ENCODE measurements around the gene HDAC4.

The HDAC4 gene

GRCh38 chr2:239358062-239358754 is 42.6 kb downstream of the HDAC4 start:
- Histone ChIP-seq H3F3A (ENCODE audit: insufficient read depth, low read length) (no peaks in the 10 kb centered on the region), H3K4me2 (ENCODE audit: low read length) (no peak overlapping the region), H3K79me2 (ENCODE audit: insufficient read depth, low read length) (no peaks in the 10 kb centered on the region), H3K9me2 (ENCODE audit: low read depth, low read length) (no peaks in the 10 kb centered on the region), H3K27ac (ENCODE audit: low read depth, low read length, poor library complexity, severe bottlenecking) (no peak overlapping the region), H2AFZ (ENCODE audit: low read length) (no peak overlapping the region), H3K27me3 (ENCODE audit: insufficient read depth, low read length) (no peaks in the 10 kb centered on the region), H3K9ac (ENCODE audit: low read length) (no peak overlapping the region), H3K4me3 (ENCODE audit: low read depth, low read length, poor library complexity, severe bottlenecking) (no peak overlapping the region), H3K36me3 (ENCODE audit: insufficient read depth, low read length) (no peaks in the 10 kb centered on the region), H3K4me1 (ENCODE audit: insufficient read depth, low read length, severe bottlenecking) (no peaks in the 10 kb centered on the region), H4K20me1 (ENCODE audit: insufficient read depth, low read length) (no peaks in the 10 kb centered on the region), H3K9me3 (ENCODE audit: low read length) (peaks cover 9% of the 10 kb centered on the region; the same call in 1 of the 2 replicates)
- TF ChIP-seq EZH2 (IDR thresholded peaks at IDR 0.05; ENCODE audit: borderline replicate concordance, low read length) (no peak), CTCF (IDR thresholded peaks at IDR 0.05; ENCODE audit: low read length) (no peak)

GRCh38 chr2:239355724-239356123 is 45.1 kb downstream of the HDAC4 start:
- Histone ChIP-seq H3K4me2 (ENCODE audit: low read length) (no peak overlapping the region), H3K36me3 (ENCODE audit: insufficient read depth, low read length) (no peaks in the 10 kb centered on the region), H3K27ac (ENCODE audit: low read depth, low read length, poor library complexity, severe bottlenecking) (no peak overlapping the region), H3K4me3 (ENCODE audit: low read depth, low read length, poor library complexity, severe bottlenecking) (no peak overlapping the region), H2AFZ (ENCODE audit: low read length) (no peak overlapping the region), H3K79me2 (ENCODE audit: insufficient read depth, low read length) (no peaks in the 10 kb centered on the region), H3F3A (ENCODE audit: insufficient read depth, low read length) (no peaks in the 10 kb centered on the region), H4K20me1 (ENCODE audit: insufficient read depth, low read length) (no peaks in the 10 kb centered on the region), H3K4me1 (ENCODE audit: insufficient read depth, low read length, severe bottlenecking) (no peaks in the 10 kb centered on the region), H3K9me3 (ENCODE audit: low read length) (peaks cover 9% of the 10 kb centered on the region; the same call in 1 of the 2 replicates), H3K27me3 (ENCODE audit: insufficient read depth, low read length) (no peaks in the 10 kb centered on the region), H3K9me2 (ENCODE audit: low read depth, low read length) (no peaks in the 10 kb centered on the region), H3K9ac (ENCODE audit: low read length) (no peak overlapping the region)
- TF ChIP-seq CTCF (IDR thresholded peaks at IDR 0.05; ENCODE audit: low read length), result no peak
- TF ChIP-seq EZH2 (IDR thresholded peaks at IDR 0.05; ENCODE audit: borderline replicate concordance, low read length), result no peak

- H3K4me1 ChIP-seq (ENCODE audit: insufficient read depth, low read length, severe bottlenecking), result no peaks in the 10 kb centered on the region
- no peaks in the 10 kb centered on the region for H3K27me3 ChIP-seq (ENCODE audit: insufficient read depth, low read length)
- H3K27ac ChIP-seq (ENCODE audit: low read depth, low read length, poor library complexity, severe bottlenecking), result no peak overlapping the region
- H3K79me2 ChIP-seq (ENCODE audit: insufficient read depth, low read length), result no peaks in the 10 kb centered on the region
- H3F3A ChIP-seq (ENCODE audit: insufficient read depth, low read length), result no peaks in the 10 kb centered on the region
- H3K9me3 ChIP-seq (ENCODE audit: low read length), result peaks cover 9% of the 10 kb centered on the region; the same call in 1 of the 2 replicates
- no peak for TF ChIP-seq CTCF (IDR thresholded peaks at IDR 0.05; ENCODE audit: low read length)
- TF ChIP-seq EZH2 (IDR thresholded peaks at IDR 0.05; ENCODE audit: borderline replicate concordance, low read length), result no peak
- H3K4me3 ChIP-seq (ENCODE audit: low read depth, low read length, poor library complexity, severe bottlenecking), result no peak overlapping the region
- H3K9ac ChIP-seq (ENCODE audit: low read length), result no peak overlapping the region
- no peak overlapping the region for H2AFZ ChIP-seq (ENCODE audit: low read length)
- H4K20me1 ChIP-seq (ENCODE audit: insufficient read depth, low read length), result no peaks in the 10 kb centered on the region
- H3K4me2 ChIP-seq (ENCODE audit: low read length), result no peak overlapping the region
- H3K9me2 ChIP-seq (ENCODE audit: low read depth, low read length), result no peaks in the 10 kb centered on the region
- H3K36me3 ChIP-seq (ENCODE audit: insufficient read depth, low read length), result no peaks in the 10 kb centered on the region
Observed at GRCh38 chr2:239355139-239355538, 45.7 kb downstream of the HDAC4 start.
